Ramos (cell line): ENCODE results near the gene PCDHGA9.
"Not testable (repeated sequence)": the region's sequence is repeated elsewhere in the genome, so short reads cannot be mapped to it uniquely, and the experiment has no call there.

Source experiments
- in situ Hi-C: fragments of 300-500 bp; cut with MboI; formaldehyde crosslinking; loops from one replicate; pipeline ENCODE4 v1.14.3; 2022; ENCODE audit warnings: low sequenced_read_pairs; ENCODE audit not compliant: unreplicated experiment

Gene PCDHGA9

DNA sequence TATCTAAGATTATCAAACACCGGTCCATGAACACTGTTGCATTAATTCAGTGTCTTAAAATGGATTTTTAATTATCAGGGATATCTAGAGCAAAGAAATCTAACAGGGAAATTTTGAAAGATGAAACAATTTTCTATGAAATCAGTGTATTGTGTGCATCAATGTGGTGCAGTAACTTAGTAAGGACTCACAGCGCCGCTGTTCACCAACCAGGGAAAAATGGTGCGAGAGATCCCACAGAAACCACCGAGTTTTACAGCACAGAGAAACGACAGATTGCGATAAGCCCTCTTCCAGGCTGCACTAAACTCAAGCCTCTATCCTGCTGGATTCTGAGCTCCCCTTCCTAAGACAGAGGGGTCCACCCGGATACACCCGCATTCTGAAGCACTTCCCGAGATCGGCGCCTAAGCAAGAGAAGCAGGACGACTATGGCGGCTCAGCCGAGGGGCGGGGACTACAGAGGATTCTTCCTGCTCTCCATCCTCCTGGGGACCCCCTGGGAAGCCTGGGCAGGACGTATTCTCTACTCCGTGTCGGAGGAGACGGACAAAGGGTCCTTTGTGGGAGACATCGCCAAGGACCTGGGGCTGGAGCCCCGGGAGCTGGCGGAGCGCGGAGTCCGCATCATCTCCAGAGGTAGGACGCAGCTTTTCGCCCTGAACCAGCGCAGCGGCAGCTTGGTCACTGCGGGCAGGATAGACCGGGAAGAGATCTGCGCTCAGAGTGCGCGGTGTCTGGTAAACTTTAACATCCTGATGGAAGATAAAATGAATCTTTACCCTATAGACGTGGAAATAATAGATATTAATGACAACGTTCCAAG lies 19.9 kb upstream of the PCDHGA9 start, which contains the start of gene PCDHGA7:
PCDHGA7 (plus strand) TSS at position 274 of the 826 bp plus-strand sequence; CDS start at position 432, 158 bp downstream.
- in situ Hi-C loops: no loop called here

DNA sequence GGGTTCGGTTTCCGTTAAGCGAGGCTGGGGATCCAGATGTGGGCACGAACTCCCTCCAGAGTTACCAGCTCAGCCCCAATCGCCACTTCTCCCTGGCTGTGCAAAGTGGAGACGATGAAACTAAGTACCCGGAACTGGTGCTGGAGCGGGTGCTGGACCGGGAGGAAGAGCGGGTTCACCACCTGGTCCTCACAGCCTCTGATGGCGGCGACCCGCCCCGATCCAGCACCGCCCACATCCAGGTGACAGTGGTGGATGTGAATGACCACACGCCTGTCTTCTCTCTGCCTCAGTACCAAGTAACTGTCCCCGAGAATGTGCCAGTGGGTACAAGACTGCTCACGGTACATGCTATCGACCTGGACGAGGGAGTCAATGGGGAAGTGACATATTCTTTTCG lies 19.2 kb upstream of the PCDHGA9 start:
- in situ Hi-C loops: no loop called here

DNA sequence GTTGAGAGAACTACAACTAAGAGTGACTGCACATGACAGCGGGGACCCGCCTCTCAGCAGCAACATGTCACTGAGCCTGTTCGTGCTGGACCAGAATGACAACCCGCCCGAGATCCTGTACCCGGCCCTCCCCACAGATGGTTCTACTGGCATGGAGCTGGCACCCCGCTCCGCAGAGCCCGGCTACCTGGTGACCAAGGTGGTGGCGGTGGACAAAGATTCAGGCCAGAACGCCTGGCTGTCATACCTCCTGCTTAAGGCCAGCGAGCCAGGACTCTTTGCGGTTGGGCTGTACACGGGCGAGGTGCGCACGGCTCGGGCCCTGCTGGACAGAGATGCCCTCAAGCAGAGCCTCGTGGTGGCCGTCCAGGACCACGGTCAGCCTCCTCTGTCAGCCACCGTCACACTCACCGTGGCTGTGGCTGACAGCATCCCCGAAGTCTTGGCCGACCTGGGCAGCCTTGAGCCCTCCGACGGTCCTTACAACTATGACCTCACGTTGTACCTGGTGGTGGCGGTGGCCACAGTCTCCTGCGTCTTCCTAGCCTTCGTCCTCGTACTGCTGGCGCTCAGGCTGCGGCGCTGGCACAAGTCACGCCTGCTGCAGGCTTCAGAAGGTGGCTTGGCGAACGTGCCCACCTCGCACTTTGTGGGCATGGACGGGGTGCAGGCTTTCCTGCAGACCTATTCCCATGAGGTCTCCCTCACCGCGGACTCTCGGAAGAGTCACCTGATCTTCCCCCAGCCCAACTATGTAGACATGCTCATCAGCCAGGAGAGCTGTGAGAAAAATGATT lies 17.9 kb upstream of the PCDHGA9 start:
- in situ Hi-C loops: no loop called here

DNA sequence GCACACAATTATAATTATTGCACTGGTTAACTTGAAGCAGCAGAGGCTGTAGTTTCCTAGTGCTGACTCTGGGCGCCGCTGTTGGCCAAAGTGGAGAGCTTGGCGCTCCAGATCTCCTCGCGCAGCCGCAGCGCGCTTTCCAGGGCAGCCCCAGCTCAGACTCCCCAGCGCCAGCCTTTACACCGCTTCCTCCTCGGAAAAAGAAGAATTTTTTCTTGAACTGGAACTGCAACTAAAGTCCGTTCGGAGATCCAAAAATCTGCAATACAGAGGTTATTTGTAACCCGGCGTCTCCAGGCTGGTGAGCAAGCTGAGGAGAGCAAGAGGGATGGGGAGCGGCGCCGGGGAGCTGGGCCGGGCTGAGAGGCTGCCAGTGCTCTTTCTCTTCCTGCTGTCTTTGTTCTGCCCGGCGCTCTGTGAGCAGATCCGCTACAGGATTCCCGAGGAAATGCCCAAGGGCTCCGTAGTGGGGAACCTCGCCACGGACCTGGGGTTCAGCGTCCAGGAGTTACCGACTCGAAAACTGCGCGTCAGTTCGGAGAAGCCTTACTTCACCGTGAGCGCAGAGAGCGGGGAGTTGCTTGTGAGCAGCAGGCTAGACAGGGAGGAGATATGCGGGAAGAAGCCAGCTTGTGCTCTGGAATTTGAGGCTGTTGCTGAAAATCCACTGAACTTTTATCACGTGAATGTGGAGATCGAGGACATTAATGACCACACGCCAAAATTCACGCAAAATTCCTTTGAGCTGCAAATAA lies 14.8 kb upstream of the PCDHGA9 start, which contains the start of gene PCDHGB4:
PCDHGB4 (plus strand) TSS at position 142 of the 755 bp plus-strand sequence; CDS start at position 329, 187 bp downstream.
- in situ Hi-C loops: not testable (repeated sequence)

DNA sequence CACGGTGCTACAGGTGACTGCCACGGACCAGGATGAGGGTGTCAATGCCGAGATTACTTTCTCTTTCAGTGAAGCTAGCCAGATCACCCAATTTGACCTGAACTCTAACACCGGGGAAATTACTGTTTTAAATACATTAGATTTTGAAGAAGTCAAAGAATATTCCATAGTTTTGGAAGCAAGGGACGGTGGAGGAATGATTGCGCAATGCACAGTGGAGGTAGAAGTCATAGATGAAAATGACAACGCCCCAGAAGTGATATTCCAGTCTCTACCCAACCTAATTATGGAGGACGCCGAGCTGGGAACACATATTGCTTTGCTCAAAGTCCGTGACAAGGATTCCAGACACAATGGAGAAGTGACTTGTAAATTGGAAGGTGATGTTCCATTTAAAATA lies 13.9 kb upstream of the PCDHGA9 start:
- in situ Hi-C loops: no loop called here

DNA sequence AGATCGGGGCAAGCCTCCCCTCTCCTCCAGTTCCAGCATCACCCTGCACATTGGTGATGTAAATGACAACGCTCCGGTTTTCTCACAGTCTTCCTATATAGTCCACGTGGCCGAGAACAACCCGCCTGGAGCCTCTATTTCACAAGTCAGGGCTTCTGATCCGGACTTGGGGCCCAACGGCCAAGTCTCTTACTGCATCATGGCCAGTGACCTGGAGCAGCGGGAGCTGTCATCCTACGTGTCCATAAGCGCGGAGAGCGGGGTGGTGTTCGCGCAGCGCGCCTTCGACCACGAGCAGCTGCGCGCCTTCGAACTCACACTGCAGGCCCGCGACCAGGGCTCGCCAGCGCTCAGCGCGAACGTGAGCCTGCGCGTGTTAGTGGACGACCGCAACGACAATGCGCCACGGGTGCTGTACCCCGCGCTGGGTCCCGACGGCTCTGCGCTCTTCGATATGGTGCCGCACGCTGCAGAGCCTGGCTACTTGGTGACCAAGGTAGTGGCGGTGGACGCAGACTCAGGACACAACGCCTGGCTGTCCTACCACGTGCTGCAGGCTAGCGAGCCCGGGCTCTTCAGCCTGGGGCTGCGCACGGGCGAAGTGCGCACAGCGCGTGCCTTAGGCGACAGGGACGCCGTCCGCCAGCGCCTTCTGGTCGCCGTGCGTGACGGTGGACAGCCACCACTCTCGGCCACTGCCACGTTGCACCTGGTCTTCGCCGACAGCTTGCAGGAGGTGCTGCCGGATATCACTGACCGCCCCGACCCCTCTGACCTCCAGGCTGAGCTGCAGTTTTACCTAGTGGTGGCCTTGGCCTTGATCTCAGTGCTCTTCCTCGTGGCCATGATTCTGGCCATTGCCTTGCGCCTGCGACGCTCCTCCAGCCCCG lies 13.2 kb upstream of the PCDHGA9 start:
- in situ Hi-C loops: no loop called here

DNA sequence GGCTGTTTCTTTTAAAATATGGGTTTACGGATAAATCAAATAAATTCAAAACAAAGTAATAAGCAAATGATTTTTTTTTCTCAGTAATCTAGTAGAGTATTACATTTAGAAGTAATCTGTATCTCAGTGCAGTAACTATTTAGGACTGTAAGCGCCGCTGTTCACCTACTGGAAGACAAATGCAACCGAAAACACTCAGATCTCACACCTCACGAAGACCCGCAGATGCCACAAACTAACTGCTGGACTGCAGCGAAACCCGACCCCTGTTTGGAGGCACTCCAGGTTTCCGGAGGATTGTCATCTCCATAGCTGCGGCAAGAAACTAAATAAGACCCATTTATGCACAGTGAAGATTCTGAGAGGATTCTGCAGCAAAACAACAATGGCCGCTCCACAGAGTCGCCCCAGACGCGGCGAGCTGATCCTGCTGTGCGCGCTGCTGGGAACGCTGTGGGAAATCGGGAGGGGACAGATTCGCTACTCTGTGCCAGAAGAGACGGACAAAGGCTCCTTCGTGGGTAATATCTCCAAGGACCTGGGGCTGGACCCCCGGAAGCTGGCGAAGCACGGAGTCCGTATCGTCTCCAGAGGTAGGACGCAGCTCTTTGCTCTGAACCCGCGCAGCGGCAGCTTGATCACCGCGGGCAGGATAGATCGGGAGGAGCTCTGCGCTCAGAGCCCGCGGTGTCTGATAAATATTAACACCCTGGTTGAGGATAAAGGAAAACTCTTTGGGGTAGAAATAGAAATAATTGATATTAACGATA lies 10.0 kb upstream of the PCDHGA9 start, which contains the start of gene PCDHGA8:
PCDHGA8 (plus strand) TSS at position 205 of the 770 bp plus-strand sequence; CDS start at position 386, 181 bp downstream.
- in situ Hi-C loops: no loop called here

DNA sequence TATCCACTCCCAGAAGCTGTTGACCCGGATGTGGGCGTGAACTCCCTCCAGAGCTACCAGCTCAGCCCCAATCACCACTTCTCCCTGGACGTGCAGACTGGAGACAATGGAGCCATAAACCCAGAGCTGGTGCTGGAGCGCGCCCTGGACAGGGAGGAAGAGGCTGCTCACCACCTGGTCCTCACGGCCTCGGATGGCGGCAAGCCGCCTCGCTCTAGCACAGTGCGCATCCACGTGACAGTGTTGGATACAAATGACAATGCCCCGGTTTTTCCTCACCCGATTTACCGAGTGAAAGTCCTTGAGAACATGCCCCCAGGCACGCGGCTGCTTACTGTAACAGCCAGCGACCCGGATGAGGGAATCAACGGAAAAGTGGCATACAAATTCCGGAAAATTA lies 9.3 kb upstream of the PCDHGA9 start:
- in situ Hi-C loops: no loop called here

DNA sequence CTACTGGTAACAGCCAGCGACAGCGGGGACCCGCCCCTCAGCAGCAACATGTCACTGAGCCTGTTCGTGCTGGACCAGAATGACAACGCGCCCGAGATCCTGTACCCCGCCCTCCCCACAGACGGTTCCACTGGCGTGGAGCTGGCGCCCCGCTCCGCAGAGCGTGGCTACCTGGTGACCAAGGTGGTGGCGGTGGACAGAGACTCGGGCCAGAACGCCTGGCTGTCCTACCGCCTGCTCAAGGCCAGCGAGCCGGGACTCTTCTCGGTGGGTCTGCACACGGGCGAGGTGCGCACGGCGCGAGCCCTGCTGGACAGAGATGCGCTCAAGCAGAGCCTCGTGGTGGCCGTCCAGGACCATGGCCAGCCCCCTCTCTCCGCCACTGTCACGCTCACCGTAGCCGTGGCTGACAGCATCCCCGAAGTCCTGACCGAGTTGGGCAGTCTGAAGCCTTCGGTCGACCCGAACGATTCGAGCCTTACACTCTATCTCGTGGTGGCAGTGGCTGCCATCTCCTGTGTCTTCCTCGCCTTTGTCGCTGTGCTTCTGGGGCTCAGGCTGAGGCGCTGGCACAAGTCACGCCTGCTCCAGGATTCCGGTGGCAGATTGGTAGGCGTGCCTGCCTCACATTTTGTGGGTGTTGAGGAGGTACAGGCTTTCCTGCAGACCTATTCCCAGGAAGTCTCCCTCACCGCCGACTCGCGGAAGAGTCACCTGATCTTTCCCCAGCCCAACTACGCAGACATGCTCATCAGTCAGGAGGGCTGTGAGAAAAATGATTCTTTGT lies 8.0 kb upstream of the PCDHGA9 start:
- in situ Hi-C loops: not testable (repeated sequence)

DNA sequence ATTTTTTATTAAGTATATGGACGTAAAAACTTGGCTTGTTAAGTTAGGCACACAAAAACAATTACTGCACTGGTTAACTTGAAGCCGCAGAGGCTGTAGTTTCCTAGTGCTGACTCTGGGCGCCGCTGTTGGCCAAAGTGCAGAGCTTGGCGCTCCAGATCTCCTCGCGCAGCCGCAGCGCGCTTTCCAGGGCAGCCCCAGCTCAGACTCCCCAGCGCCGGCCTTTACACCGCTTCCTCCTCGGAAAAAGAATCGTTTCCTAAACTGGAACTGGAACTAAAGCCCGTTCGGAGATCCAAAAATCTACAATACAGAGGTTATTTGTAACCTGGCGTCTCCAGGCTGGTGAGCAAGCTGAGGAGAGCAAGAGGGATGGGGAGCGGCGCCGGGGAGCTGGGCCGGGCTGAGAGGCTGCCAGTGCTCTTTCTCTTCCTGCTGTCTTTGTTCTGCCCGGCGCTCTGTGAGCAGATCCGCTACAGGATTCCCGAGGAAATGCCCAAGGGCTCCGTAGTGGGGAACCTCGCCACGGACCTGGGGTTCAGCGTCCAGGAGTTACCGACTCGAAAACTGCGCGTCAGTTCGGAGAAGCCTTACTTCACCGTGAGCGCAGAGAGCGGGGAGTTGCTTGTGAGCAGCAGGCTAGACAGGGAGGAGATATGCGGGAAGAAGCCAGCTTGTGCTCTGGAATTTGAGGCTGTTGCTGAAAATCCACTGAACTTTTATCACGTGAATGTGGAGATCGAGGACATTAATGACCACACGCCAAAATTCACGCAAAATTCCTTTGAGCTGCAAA lies 4.6 kb upstream of the PCDHGA9 start, which contains the start of gene PCDHGB5:
PCDHGB5 (plus strand) TSS at position 192 of the 796 bp plus-strand sequence; CDS start at position 373, 181 bp downstream.
- in situ Hi-C loops: not testable (repeated sequence)

DNA sequence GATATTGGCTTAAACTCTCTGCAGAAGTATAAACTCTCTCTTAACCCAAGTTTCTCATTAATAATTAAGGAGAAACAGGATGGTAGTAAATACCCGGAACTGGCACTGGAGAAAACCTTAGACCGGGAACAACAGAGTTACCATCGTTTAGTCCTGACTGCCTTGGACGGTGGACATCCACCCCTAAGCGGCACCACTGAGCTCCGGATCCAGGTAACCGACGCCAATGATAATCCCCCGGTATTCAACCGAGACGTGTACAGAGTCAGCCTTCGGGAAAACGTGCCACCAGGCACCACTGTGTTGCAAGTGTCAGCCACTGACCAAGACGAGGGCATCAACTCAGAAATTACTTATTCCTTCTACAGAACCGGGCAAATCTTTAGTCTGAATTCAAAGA lies 4.0 kb upstream of the PCDHGA9 start:
- in situ Hi-C loops: no loop called here

DNA sequence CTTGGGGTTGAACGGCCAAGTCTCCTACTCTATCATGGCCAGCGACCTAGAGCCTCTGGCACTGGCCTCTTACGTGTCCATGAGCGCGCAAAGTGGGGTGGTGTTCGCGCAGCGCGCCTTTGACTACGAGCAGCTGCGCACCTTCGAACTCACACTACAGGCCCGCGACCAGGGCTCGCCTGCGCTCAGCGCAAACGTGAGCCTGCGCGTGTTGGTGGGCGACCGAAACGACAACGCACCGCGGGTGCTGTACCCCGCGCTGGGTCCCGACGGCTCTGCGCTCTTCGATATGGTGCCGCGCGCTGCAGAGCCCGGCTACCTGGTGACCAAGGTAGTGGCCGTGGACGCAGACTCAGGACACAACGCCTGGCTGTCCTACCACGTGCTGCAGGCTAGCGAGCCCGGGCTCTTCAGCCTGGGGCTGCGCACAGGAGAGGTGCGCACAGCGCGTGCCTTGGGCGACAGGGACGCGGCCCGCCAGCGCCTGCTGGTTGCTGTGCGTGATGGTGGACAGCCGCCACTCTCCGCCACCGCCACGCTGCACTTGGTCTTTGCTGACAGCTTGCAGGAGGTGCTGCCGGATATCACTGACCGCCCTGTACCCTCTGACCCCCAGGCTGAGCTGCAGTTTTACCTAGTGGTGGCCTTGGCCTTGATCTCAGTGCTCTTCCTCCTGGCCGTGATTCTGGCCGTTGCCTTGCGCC lies 2.9 kb upstream of the PCDHGA9 start:
- in situ Hi-C loops: no loop called here

DNA sequence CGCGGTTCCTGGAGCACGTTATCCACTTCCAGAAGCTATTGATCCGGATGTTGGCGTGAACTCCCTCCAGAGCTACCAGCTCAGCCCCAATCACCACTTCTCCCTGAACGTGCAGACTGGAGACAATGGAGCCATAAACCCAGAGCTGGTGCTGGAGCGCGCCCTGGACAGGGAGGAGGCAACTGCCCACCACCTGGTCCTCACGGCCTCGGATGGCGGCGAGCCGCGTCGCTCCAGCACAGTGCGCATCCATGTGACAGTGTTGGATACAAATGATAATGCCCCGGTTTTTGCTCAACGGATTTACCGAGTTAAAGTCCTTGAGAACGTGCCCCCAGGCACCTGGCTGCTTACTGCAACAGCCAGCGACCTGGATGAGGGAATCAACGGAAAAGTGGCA lies 809 bp downstream of the PCDHGA9 start:
- in situ Hi-C loops: no loop called here

DNA sequence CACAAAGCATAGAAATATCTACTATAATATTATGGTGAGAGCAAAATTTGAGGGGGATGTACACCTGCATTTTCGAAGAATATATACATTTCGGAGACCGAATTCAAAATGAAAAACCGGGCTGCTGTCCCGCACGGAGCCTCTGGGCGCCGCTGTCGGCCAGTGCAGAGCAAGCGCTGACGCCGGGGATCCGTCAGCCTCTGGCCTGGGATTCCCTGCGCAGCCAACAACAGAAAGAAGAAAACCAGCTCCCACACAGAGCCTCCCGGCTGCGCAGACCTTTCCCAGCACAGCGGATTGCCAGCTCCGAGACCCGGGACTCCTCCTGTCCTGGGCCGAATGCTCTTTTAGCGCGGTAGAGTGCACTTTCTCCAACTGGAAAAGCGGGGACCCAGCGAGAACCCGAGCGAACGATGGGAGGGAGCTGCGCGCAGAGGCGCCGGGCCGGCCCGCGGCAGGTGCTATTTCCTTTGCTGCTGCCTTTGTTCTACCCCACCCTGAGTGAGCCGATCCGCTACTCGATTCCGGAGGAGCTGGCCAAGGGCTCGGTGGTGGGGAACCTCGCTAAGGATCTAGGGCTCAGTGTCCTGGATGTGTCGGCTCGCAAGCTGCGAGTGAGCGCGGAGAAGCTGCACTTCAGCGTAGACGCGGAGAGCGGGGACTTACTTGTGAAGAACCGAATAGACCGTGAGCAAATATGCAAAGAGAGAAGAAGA lies 5.4 kb downstream of the PCDHGA9 start, which contains the start of gene PCDHGB6:
PCDHGB6 (plus strand) TSS at position 232 of the 716 bp plus-strand sequence; CDS start at position 414, 182 bp downstream.
- in situ Hi-C loops: not testable (repeated sequence)

DNA sequence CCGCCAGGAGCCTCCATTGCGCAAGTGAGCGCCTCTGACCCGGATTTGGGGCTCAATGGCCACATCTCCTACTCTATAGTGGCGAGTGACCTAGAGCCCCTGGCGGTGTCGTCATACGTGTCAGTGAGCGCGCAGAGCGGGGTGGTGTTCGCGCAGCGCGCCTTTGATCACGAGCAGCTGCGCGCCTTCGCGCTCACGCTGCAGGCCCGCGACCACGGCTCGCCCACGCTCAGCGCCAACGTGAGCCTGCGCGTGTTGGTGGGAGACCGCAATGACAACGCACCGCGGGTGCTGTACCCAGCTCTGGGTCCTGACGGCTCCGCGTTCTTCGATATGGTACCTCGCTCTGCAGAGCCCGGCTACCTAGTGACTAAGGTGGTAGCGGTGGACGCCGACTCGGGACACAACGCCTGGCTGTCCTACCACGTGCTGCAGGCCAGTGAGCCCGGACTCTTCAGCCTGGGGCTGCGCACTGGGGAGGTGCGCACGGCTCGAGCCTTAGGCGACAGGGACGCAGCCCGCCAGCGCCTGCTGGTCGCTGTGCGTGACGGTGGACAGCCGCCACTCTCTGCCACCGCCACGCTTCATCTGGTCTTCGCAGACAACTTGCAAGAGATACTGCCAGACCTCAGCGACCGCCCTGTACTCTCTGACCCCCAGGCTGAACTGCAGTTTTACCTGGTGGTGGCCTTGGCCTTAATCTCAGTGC lies 7.2 kb downstream of the PCDHGA9 start:
- in situ Hi-C loops: no loop called here
